GM20431 (cell line): ENCODE results near the gene HOGA1.
"Not testable (repeated sequence)": the region's sequence is repeated elsewhere in the genome, so short reads cannot be mapped to it uniquely, and the experiment has no call there.

Experiments used
- in situ Hi-C: fragments of 300-500 bp; cut with MseI, MboI; formaldehyde crosslinking; loops from one replicate; pipeline ENCODE4 v1.15.0; 2020; ENCODE audit warnings: low sequenced_read_pairs; ENCODE audit not compliant: unreplicated experiment

HOGA1 gene

GRCh38 chr10:97642471-97643159, 58.4 kb downstream of the HOGA1 start:
- in situ Hi-C loops = not testable (repeated sequence)

DNA sequence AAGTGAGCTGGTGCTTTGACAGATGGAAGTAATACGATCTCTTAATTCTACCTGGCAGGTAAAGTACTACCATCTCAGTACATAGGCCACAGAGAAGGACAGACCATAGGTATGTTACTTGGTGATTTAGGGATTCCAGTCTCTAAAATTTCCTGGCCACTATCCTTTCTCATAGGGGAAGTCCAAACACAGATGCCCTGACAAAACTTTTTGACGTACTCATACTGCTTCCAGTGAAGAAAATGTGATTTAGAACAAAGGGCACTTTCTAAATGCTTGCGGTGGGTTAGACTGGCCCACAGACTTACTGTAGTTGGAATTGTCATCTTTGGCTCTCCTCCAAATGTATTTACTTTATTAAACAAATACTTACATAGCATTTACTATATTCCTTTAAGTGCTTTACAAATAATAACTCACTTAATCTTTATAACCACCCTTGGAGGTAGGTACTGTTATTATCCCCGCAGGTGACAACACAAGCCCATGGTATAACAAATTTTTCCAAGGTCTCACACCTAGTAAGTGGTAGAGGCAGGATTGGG, 59.3 kb downstream of the HOGA1 start:
- in situ Hi-C loops = no loop called here

DNA sequence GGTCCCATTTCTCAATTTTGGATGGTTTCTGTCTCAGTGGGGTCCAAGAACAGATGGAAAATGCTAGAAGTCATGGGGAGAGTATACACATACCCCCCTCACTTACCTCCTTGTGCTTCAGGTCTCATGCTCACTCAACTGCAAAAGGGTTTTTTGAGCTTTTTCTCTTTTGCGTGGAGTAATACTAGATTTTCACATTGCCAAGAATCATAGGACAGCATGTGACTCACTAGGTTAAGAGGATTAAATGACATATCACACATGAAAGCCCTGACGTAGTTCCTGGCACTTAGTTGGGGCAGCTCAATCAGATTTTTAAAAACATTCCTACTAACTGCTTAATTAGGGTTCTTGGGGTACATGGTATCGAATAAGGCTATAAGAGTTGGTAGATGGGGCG, 60.7 kb downstream of the HOGA1 start:
- in situ Hi-C loops = no loop called here

GRCh38 chr10:97647556-97647955, 63.4 kb downstream of the HOGA1 start:
- in situ Hi-C loops = no loop called here

DNA sequence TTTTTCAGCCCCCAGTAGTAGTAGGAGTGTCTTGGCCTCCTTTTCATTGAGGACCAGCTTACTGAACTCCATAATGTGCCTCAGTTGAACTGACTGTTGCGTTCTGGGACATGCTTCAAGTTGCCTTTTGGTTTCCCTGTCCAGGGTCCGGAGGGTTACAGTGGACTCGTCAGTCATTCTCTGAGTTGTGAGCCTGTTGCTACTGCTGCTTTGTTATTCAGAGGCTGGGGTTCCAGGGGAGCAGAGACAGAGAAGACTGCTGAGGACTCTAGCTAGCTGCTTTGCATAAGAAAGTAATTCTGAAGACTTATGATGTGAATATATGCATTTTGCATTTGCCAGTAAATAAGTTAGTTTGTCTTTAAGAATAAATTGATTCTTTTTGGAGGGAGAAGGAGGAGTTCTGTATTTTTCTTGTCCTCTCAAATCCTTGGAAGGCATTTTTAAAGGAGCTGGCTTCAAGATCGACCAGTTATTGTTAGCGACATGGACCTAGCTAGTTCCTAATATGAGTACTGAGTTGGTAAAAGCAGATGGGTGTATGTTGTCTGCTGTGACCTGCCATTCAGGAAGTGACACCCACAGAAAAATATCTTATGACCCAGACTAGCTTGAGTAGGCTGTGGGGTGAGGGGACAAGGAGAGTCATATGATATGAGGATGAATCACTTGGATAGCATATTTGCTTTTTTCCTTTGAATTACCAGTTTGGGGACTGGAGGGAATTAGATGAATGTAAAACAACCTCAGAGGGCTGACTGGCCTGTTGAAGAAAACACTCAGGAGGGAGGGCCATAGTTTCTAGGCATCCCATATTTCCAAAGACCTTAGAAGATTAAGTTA, 64.6 kb downstream of the HOGA1 start:
- in situ Hi-C loops = no loop called here

DNA sequence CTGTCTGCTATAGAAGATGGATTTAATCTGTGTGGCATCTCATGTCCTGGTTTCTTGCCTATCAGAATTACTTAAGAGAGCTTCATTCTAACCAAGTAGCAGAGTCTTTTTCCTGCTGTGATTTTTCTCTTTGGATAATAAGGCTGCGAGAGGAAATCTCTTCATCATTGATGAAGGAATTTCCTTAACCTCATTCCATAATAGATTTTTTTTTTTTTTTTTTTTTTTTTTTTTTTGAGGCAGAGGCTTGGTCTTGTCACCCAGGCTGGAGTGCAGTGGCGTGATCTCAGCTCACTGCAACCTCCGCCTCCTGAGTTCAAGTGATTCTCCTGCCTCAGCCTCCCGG, 65.2 kb downstream of the HOGA1 start:
- in situ Hi-C loops = not testable (repeated sequence)

DNA sequence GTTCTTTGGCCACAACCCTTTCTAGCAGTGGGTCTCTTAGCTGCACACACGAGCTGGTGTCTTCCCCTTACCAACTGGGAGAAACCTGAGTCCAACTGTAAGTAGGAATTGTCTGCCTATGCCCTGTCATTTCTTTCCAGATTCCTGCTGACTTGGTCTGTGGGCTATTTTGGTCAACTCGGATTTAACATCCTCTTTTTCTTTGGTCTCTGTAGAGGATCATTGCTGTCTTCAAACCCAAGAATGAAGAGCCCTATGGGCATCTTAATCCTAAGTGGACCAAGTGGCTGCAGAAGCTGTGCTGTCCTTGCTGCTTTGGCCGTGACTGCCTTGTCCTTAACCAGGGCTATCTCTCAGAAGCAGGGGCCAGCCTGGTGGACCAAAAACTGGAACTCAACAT, 66.5 kb downstream of the HOGA1 start:
- in situ Hi-C loops = no loop called here

DNA sequence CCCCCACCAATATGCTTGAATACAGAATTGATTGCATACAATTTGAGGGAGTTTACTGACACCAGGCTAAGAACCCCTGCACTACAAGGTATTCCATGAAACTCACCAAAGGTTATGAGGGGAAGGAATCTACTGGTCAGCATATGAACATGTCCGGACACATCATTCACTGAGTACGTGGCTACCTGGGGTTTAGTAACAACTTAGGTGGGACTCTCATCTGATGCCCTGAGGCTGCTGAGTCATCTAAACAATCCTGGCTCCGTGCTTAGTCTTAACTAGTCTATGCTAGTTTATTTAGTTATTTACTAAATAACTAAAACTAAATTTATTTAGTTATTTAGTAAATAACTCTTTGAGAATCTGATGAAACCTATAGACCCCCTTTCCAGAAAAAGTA, 67.6 kb downstream of the HOGA1 start:
- in situ Hi-C loops = no loop called here

DNA sequence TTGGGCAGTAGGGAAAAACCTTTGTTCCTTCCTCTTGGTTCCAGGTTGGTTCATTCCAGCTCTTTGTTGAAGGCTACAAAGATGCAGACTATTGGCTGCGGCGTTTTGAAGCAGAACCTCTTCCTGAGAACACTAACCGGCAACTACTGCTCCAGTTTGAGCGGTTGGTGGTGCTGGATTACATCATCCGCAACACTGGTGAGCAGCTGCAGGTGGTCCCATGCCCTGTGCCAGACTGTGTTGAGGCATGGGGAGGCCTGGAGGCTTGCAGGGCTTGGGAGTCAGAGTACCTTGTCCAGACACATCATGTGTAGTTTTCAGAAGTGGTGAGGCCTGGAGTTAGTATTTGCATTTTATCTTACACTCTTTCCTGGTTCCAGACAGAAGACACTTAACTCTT, 72.6 kb downstream of the HOGA1 start:
- in situ Hi-C loops = no loop called here

DNA sequence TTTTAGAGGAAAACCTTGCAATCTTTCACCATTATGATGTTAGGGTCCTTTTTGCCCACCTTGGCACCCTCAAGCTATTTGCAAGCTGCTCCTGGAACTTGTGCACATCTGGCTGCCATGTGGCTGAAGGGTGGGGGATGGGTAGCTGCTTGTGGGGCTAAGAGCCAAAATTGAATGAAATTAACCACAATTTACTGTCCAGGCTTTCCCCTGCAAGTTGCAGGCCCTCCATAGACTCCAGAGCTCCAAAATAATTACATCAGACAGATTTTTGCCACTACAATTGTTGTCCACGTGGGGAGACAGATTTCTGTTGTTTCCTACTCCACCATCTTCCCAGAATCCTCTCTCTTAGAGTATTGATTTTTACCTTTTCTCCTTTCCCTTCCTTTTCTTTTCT, 75.4 kb downstream of the HOGA1 start:
- in situ Hi-C loops = no loop called here
